CD14-positive monocyte (primary cell): ENCODE data around the gene CD96. TPM values are rescaled to one million over a fixed set of nuclear protein-coding genes. Genes with fewer than 3 reads are reported as not detected.
A peak's percentile ranks its signal among the peaks of the same experiment; 100 is the strongest.

ENCODE experiments used
- DNase-seq, 3 donors: peaks; one replicate each; pipeline ENCODE4 v3.0.0-alpha.2; 2011 to 2022
- H2AFZ ChIP-seq: 2 replicates; pipeline ENCODE4 v1.6.0; 2012; ENCODE audit warnings: mild to moderate bottlenecking, low read depth, low read length, inconsistent platforms; ENCODE audit not compliant: insufficient read depth, poor library complexity, severe bottlenecking
- H3K27ac ChIP-seq, 2 donors: 1 replicate in 1 of 2; 2 replicates in 1 of 2; pipeline ENCODE4 v1.5.1; 2012 to 2013; ENCODE audit warnings: low read length in 2 of 2, control low read depth in 1 of 2, inconsistent platforms in 1 of 2, low read depth in 1 of 2, mild to moderate bottlenecking in 1 of 2
- H3K27me3 ChIP-seq, 2 donors: one replicate each; pipeline versions ENCODE4 v1.6.0 to v1.6.1; 2011 to 2013; ENCODE audit warnings: low read length in 2 of 2; ENCODE audit not compliant: control insufficient read depth in 2 of 2, insufficient read depth in 2 of 2
- H3K36me3 ChIP-seq, 2 donors: replicated peaks in 1 of 2; 1 replicate in 1 of 2; 2 replicates in 1 of 2; pipeline versions ENCODE4 v1.5.1 to v1.6.1; 2012 to 2013; ENCODE audit warnings: low read length in 2 of 2, control low read depth in 1 of 2, inconsistent platforms in 1 of 2, mild to moderate bottlenecking in 1 of 2; ENCODE audit not compliant: insufficient read depth in 2 of 2, control insufficient read depth in 1 of 2
- H3K4me1 ChIP-seq, 2 donors: 1 replicate in 1 of 2; 2 replicates in 1 of 2; pipeline versions ENCODE4 v1.5.1 to v1.6.1; 2012 to 2013; ENCODE audit warnings: low read length in 2 of 2, control low read depth in 1 of 2, inconsistent platforms in 1 of 2, mild to moderate bottlenecking in 1 of 2, moderate library complexity in 1 of 2; ENCODE audit not compliant: insufficient read depth in 2 of 2, control insufficient read depth in 1 of 2
- H3K4me2 ChIP-seq: replicated peaks from 2 replicates; pipeline ENCODE3; 2012; ENCODE audit warnings: low read length, moderate library complexity, mild to moderate bottlenecking; ENCODE audit not compliant: poor library complexity, severe bottlenecking; ENCODE audit errors: extremely low read depth
- H3K4me3 ChIP-seq, 3 experiments: fragments of 200-600 bp in 1 of 3; sonication (generic) in 1 of 3; replicated peaks in 1 of 3; 1 replicate in 2 of 3; 2 replicates in 1 of 3; pipeline ENCODE4 v1.5.1; 2011 to 2013; ENCODE audit warnings: low read length in 3 of 3, mild to moderate bottlenecking in 3 of 3, control low read depth in 2 of 3, low read depth in 2 of 3, inconsistent platforms in 1 of 3, moderate library complexity in 1 of 3
- H3K79me2 ChIP-seq: 2 replicates; pipeline ENCODE4 v1.6.0; 2012; ENCODE audit warnings: mild to moderate bottlenecking, control low read depth, inconsistent platforms, low read length, moderate library complexity; ENCODE audit not compliant: insufficient read depth
- H3K9ac ChIP-seq: 2 replicates; pipeline ENCODE4 v1.6.0; 2017; ENCODE audit warnings: low read length, mild to moderate bottlenecking; ENCODE audit not compliant: insufficient read depth, poor library complexity, severe bottlenecking
- H3K9me3 ChIP-seq, 2 donors: replicated peaks in 1 of 2; 1 replicate in 1 of 2; 2 replicates in 1 of 2; pipeline versions ENCODE4 v1.5.1 to v1.6.1; 2012 to 2013; ENCODE audit warnings: low read length in 2 of 2, control low read depth in 1 of 2; ENCODE audit not compliant: control insufficient read depth in 1 of 2, insufficient read depth in 1 of 2
- H4K20me1 ChIP-seq: 2 replicates; pipeline ENCODE4 v1.6.0; 2012; ENCODE audit warnings: mild to moderate bottlenecking, low read length, control low read depth, moderate library complexity; ENCODE audit not compliant: insufficient read depth
- H3K27ac Mint-ChIP-seq, 7 donors: one replicate each; pipeline ENCODE4 v1.8.0; 2020; ENCODE audit warnings: mild to moderate bottlenecking in 7 of 7, mixed read lengths in 7 of 7, moderate library complexity in 6 of 7, inconsistent platforms in 2 of 7
- H3K27me3 Mint-ChIP-seq, 3 donors: one replicate each; pipeline ENCODE4 v1.8.0; 2021 to 2022; ENCODE audit warnings: low read depth in 3 of 3, mild to moderate bottlenecking in 3 of 3, mixed read lengths in 3 of 3, moderate library complexity in 3 of 3, inconsistent platforms in 1 of 3
- H3K36me3 Mint-ChIP-seq, 2 donors: one replicate each; pipeline ENCODE4 v1.8.0; 2020; ENCODE audit warnings: mixed read lengths in 2 of 2, inconsistent platforms in 1 of 2, mild to moderate bottlenecking in 1 of 2
- H3K4me1 Mint-ChIP-seq: one replicate; pipeline ENCODE4 v1.8.0; 2020; ENCODE audit warnings: mild to moderate bottlenecking, mixed read lengths
- H3K4me3 Mint-ChIP-seq, 2 donors: one replicate each; pipeline ENCODE4 v1.8.0; 2020; ENCODE audit warnings: mild to moderate bottlenecking in 2 of 2, mixed read lengths in 2 of 2, moderate library complexity in 1 of 2
- H3K9me3 Mint-ChIP-seq, 7 donors: one replicate each; pipeline ENCODE4 v1.8.0; 2020 to 2022; ENCODE audit warnings: mixed read lengths in 7 of 7, mild to moderate bottlenecking in 6 of 7, moderate library complexity in 6 of 7, inconsistent platforms in 2 of 7
- WGBS: methylation state at CpG from one replicate; pipeline ENCODE4 v1.1.5; 2013; ENCODE audit warnings: missing lambda C conversion rate; ENCODE audit not compliant: insufficient coverage; 5-methylcytosine and 5-hydroxymethylcytosine counted together
- intact Hi-C, 2 donors: fragments of 100-400 bp; cut with micrococcal nuclease; formaldehyde crosslinking; loops; one replicate each; pipeline versions ENCODE4 v1.15.0 to v1.15.1; 2023
- polyA plus RNA-seq, 3 donors: library from polyadenylated mRNA; depleted of rRNA in 1 of 3; unstranded in 2 of 3; stranded (reverse) in 1 of 3; fragments of 300-500 nt in 2 of 3; fragments of >200 nt in 1 of 3; fragmentation: Illumina TruSeq in 2 of 3; gene quantifications; 1 replicate in 2 of 3; 2 replicates in 1 of 3; pipeline ENCODE4 v1.2.3, GENCODE V29; 2012 to 2021
- TF ChIP-seq, protein P1 (sequence below): fragments of 200-600 bp; IDR thresholded peaks from one replicate; pipeline ENCODE4 v1.8.0; 2022; ENCODE audit warnings: antibody characterized with exemption, mild to moderate bottlenecking

Gene CD96
- polyA plus RNA-seq, 3 donors: 0.05 to 0.97 (median 0.33) TPM

DNA sequence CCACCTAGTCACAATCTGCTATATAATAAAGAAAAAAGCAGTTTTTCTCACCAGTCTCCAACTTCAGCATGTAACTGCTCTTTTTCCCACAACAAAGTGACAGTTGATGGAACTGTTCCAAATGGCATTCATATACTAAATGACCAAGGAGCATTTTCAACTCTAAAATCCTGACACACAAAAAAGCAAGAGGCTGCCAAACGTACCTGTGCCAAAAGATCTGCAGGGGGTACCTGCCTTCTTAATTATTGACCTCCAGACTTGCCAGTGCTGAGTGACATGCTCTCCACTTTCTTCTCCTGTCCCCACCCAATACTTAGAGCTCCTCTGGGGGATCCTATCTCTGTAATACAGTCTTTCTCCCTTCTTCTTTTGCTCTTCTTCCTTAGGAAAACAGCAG is 35.1 kb downstream of the CD96 start:
- intact Hi-C loops: no loop called here
- no peaks in the 10 kb centered on the region for H3K4me1 ChIP-seq
- no peaks in the 10 kb centered on the region for H3K27me3 Mint-ChIP-seq
- no peaks in the 10 kb centered on the region for H4K20me1 ChIP-seq
- H3K36me3 Mint-ChIP-seq: no peaks in the 10 kb centered on the region
- no peaks in the 10 kb centered on the region for H3K9me3 ChIP-seq
- no peaks in the 10 kb centered on the region for H3K9me3 Mint-ChIP-seq
- no peak overlapping the region for H2AFZ ChIP-seq
- H3K27ac ChIP-seq: no peak overlapping the region
- H3K79me2 ChIP-seq: no peaks in the 10 kb centered on the region
- peaks cover 8% of the 10 kb centered on the region for H3K4me1 Mint-ChIP-seq
- no peak overlapping the region for H3K9ac ChIP-seq
- no peak overlapping the region for H3K4me3 ChIP-seq
- no peaks in the 10 kb centered on the region for H3K27me3 ChIP-seq
- H3K27ac Mint-ChIP-seq: no peak overlapping the region
- WGBS: 43% methylated on average over 1 of the region's 1 CpG
- no peak overlapping the region for H3K4me2 ChIP-seq
- H3K36me3 ChIP-seq: no peaks in the 10 kb centered on the region
- DNase-seq: no peak
- TF ChIP-seq, protein P1, sequence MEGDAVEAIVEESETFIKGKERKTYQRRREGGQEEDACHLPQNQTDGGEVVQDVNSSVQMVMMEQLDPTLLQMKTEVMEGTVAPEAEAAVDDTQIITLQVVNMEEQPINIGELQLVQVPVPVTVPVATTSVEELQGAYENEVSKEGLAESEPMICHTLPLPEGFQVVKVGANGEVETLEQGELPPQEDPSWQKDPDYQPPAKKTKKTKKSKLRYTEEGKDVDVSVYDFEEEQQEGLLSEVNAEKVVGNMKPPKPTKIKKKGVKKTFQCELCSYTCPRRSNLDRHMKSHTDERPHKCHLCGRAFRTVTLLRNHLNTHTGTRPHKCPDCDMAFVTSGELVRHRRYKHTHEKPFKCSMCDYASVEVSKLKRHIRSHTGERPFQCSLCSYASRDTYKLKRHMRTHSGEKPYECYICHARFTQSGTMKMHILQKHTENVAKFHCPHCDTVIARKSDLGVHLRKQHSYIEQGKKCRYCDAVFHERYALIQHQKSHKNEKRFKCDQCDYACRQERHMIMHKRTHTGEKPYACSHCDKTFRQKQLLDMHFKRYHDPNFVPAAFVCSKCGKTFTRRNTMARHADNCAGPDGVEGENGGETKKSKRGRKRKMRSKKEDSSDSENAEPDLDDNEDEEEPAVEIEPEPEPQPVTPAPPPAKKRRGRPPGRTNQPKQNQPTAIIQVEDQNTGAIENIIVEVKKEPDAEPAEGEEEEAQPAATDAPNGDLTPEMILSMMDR: no peak
- H3K4me3 Mint-ChIP-seq: no peak overlapping the region

- H3K9me3 Mint-ChIP-seq: peaks cover 0 to 2% (median 0%) of the 10 kb centered on the region in 7 donors
- H3K36me3 Mint-ChIP-seq: no peaks in the 10 kb centered on the region
- H3K4me1 Mint-ChIP-seq: peaks cover 8% of the 10 kb centered on the region
- Histone ChIP-seq H3K4me3 (no peak overlapping the region), H2AFZ (no peak overlapping the region), H3K4me1 (no peaks in the 10 kb centered on the region), H4K20me1 (no peaks in the 10 kb centered on the region), H3K9ac (no peak overlapping the region), H3K4me2 (no peak overlapping the region), H3K9me3 (no peaks in the 10 kb centered on the region), H3K36me3 (no peaks in the 10 kb centered on the region), H3K27me3 (no peaks in the 10 kb centered on the region), H3K27ac (no peak overlapping the region), H3K79me2 (no peaks in the 10 kb centered on the region)
- no peak overlapping the region for H3K4me3 Mint-ChIP-seq
- WGBS: no CpG with 5 or more reads among the region's 4 CpGs
- DNase-seq: peak in 1 of 3 donors; percentile 9
- H3K27me3 Mint-ChIP-seq: no peaks in the 10 kb centered on the region
- H3K27ac Mint-ChIP-seq: no peak overlapping the region
- intact Hi-C loops: no loop called here
- TF ChIP-seq, protein P1: no peak
Observed at GRCh38 chr3:111577798-111578685, 36.0 kb downstream of the CD96 start.
